Tibial nerve (tissue), 4 donors: ENCODE measurements around the gene DENND1A. TPM values are rescaled to one million over a fixed set of nuclear protein-coding genes. Genes with fewer than 3 reads are reported as not detected.

Experiments
- DNase-seq, 2 donors: peaks; one replicate each; pipeline ENCODE4 v3.0.0-alpha.2; 2019; ENCODE audit warnings: low spot score in 2 of 2
- H3K27ac ChIP-seq, 4 donors: fragments of 200-600 bp; sonication (generic) in 3 of 4; one replicate each; pipeline ENCODE4 v1.5.1; 2017 to 2019; ENCODE audit warnings: mild to moderate bottlenecking in 1 of 4
- H3K27me3 ChIP-seq, 2 donors: fragments of 200-600 bp; sonication (generic) in 1 of 2; one replicate each; pipeline versions ENCODE4 v1.5.1 to v1.6.0; 2017 to 2019
- H3K36me3 ChIP-seq, 3 donors: fragments of 200-600 bp; sonication (generic); one replicate each; pipeline ENCODE4 v1.5.1; 2018 to 2019
- H3K4me1 ChIP-seq, 4 donors: fragments of 200-600 bp; sonication (generic) in 3 of 4; one replicate each; pipeline ENCODE4 v1.5.1; 2017 to 2019
- H3K4me3 ChIP-seq, 4 donors: fragments of 200-600 bp; sonication (generic) in 3 of 4; one replicate each; pipeline ENCODE4 v1.5.1; 2017 to 2019; ENCODE audit warnings: mild to moderate bottlenecking in 1 of 4, moderate library complexity in 1 of 4
- H3K9me3 ChIP-seq, 4 donors: fragments of 200-600 bp; sonication (generic) in 3 of 4; one replicate each; pipeline ENCODE4 v1.5.1; 2017 to 2019
- CTCF ChIP-seq, 5 experiments: fragments of 200-600 bp in 3 of 5; fragments of 450-650 bp in 2 of 5; sonication (generic) in 3 of 5; IDR thresholded peaks; one replicate each; pipeline ENCODE4 v1.5.1; 2016 to 2019; ENCODE audit warnings: antibody characterized with exemption in 5 of 5, mild to moderate bottlenecking in 3 of 5, moderate library complexity in 2 of 5
- EP300 ChIP-seq, 2 donors: sonication (generic); formaldehyde crosslinking; IDR thresholded peaks; one replicate each; pipeline ENCODE4 v1.6.1; 2017; ENCODE audit warnings: antibody characterized with exemption in 2 of 2, mild to moderate bottlenecking in 1 of 2
- POLR2A ChIP-seq, 2 donors: fragments of 450-650 bp; IDR thresholded peaks; one replicate each; pipeline ENCODE4 v1.6.1; 2017; ENCODE audit warnings: antibody characterized with exemption in 2 of 2, mild to moderate bottlenecking in 2 of 2, moderate library complexity in 2 of 2
- WGBS, 2 donors: methylation state at CpG; one replicate each; pipeline ENCODE4 v1.1.5; 2018; 5-methylcytosine and 5-hydroxymethylcytosine counted together
- total RNA-seq, 4 donors: library from RNA; depleted of rRNA; stranded (reverse); fragments of >200 nt; gene quantifications; one replicate each; pipeline ENCODE4 v1.1.0, GENCODE V29; 2016

Gene DENND1A
- total RNA-seq, 4 donors from 2014 or later: 17.5 to 34.8 (median 20.1) TPM

GRCh38 chr9:123925161-123925560, 4.8 kb downstream of the DENND1A start:
- Histone ChIP-seq H3K4me1 (peaks cover 0 to 25% (median 20%) of the 10 kb centered on the region in 4 donors), H3K9me3 (no peaks in the 10 kb centered on the region), H3K27me3 (no peaks in the 10 kb centered on the region), H3K27ac (no peak overlapping the region), H3K36me3 (no peaks in the 10 kb centered on the region), H3K4me3 (no peak overlapping the region)
- 92 to 98% methylated on average over 3 of the region's 3 CpGs for WGBS, 2 donors
- TF ChIP-seq CTCF (IDR thresholded peaks at IDR 0.05): no peak
- no peak for TF ChIP-seq POLR2A (IDR thresholded peaks at IDR 0.05)
- TF ChIP-seq EP300 (IDR thresholded peaks at IDR 0.05): no peak
- no peak for DNase-seq

- H3K27ac ChIP-seq: no peak overlapping the region
- 92 to 94% methylated on average over 5 of the region's 5 CpGs for WGBS, 2 donors
- peaks cover 0 to 25% (median 20%) of the 10 kb centered on the region in 4 donors for H3K4me1 ChIP-seq
- H3K27me3 ChIP-seq: no peaks in the 10 kb centered on the region
- DNase-seq: no peak
- no peaks in the 10 kb centered on the region for H3K36me3 ChIP-seq
- TF ChIP-seq EP300 (IDR thresholded peaks at IDR 0.05) (no peak), CTCF (IDR thresholded peaks at IDR 0.05) (no peak), POLR2A (IDR thresholded peaks at IDR 0.05) (no peak)
- H3K4me3 ChIP-seq: no peak overlapping the region
- H3K9me3 ChIP-seq: no peaks in the 10 kb centered on the region
These were observed 5.2 kb downstream of the DENND1A start for GRCh38 chr9:123924727-123925126.

- TF ChIP-seq CTCF (IDR thresholded peaks at IDR 0.05) (no peak), EP300 (IDR thresholded peaks at IDR 0.05) (no peak), POLR2A (IDR thresholded peaks at IDR 0.05) (no peak)
- Histone ChIP-seq H3K36me3 (no peaks in the 10 kb centered on the region), H3K9me3 (no peaks in the 10 kb centered on the region), H3K4me1 (peaks cover 0 to 20% (median 14%) of the 10 kb centered on the region in 4 donors), H3K27ac (no peak overlapping the region), H3K27me3 (no peaks in the 10 kb centered on the region), H3K4me3 (no peak overlapping the region)
- DNase-seq: no peak
- 98 to 99% methylated on average over 3 of the region's 3 CpGs for WGBS, 2 donors
These were observed 6.0 kb downstream of the DENND1A start for GRCh38 chr9:123923884-123924283.

GRCh38 chr9:123923377-123923776, 6.5 kb downstream of the DENND1A start:
- Histone ChIP-seq H3K27ac (no peak overlapping the region), H3K36me3 (no peaks in the 10 kb centered on the region), H3K4me3 (no peak overlapping the region), H3K4me1 (peaks cover 0 to 15% (median 10%) of the 10 kb centered on the region in 4 donors), H3K27me3 (no peaks in the 10 kb centered on the region), H3K9me3 (no peaks in the 10 kb centered on the region)
- 70 to 78% methylated on average over 4 of the region's 4 CpGs for WGBS, 2 donors
- DNase-seq: no peak
- TF ChIP-seq POLR2A (IDR thresholded peaks at IDR 0.05) (no peak), CTCF (IDR thresholded peaks at IDR 0.05) (no peak), EP300 (IDR thresholded peaks at IDR 0.05) (no peak)

GRCh38 chr9:123922911-123923310, 7.0 kb downstream of the DENND1A start:
- no peak for DNase-seq
- Histone ChIP-seq H3K9me3 (no peaks in the 10 kb centered on the region), H3K4me3 (no peak overlapping the region), H3K36me3 (no peaks in the 10 kb centered on the region), H3K27me3 (no peaks in the 10 kb centered on the region), H3K27ac (no peak overlapping the region), H3K4me1 (peaks cover 0 to 10% (median 5%) of the 10 kb centered on the region in 4 donors)
- 61 to 69% methylated on average over 4 of the region's 4 CpGs for WGBS, 2 donors
- no peak for TF ChIP-seq EP300 (IDR thresholded peaks at IDR 0.05)
- TF ChIP-seq POLR2A (IDR thresholded peaks at IDR 0.05): no peak
- TF ChIP-seq CTCF (IDR thresholded peaks at IDR 0.05): no peak
